LNCAP (cell line): Measurements from ENCODE around the gene RAB4B.
A peak's percentile ranks its signal among the peaks of the same experiment; 100 is the strongest.

Experiments used
- CTCF ChIP-seq: fragments of 450-650 bp; IDR thresholded peaks from 2 replicates; pipeline ENCODE4 v1.5.1; 2017; ENCODE audit warnings: mild to moderate bottlenecking

The RAB4B gene

GRCh38 chr19:40813182-40813581, 35.1 kb downstream of the RAB4B start:
- TF ChIP-seq CTCF, result no peak

GRCh38 chr19:40815223-40815622, 37.2 kb downstream of the RAB4B start:
- TF ChIP-seq CTCF, result no peak

- TF ChIP-seq CTCF, result peak; percentile 38
These were observed 41.6 kb downstream of the RAB4B start for GRCh38 chr19:40819479-40820234.

- TF ChIP-seq CTCF, result no peak
These were observed 44.1 kb downstream of the RAB4B start for GRCh38 chr19:40822161-40822560.

GRCh38 chr19:40827386-40828247, 49.6 kb downstream of the RAB4B start:
- TF ChIP-seq CTCF, result no peak

GRCh38 chr19:40829205-40829604, 51.2 kb downstream of the RAB4B start:
- no peak for TF ChIP-seq CTCF

GRCh38 chr19:40831502-40832430, 53.7 kb downstream of the RAB4B start:
- no peak for TF ChIP-seq CTCF
